HL-60 (cell line): ENCODE results near the gene CFAP251.

Source experiments
- CTCF ChIP-seq: IDR thresholded peaks from one replicate; pipeline ENCODE4 v1.5.1; 2011; ENCODE audit warnings: low read length, control low read depth, inconsistent platforms; ENCODE audit not compliant: insufficient read depth
- GABPA ChIP-seq: IDR thresholded peaks from 2 replicates; pipeline ENCODE4 v1.6.1; 2012; ENCODE audit warnings: low read depth
- POLR2AphosphoS5 ChIP-seq: IDR thresholded peaks from 2 replicates; pipeline ENCODE4 v1.6.1; 2012; ENCODE audit warnings: low read depth
- REST ChIP-seq: IDR thresholded peaks from 2 replicates; pipeline ENCODE4 v1.6.1; 2012; ENCODE audit warnings: low read depth; ENCODE audit not compliant: insufficient replicate concordance
- SPI1 ChIP-seq: IDR thresholded peaks from 2 replicates; pipeline ENCODE4 v1.6.1; 2012; ENCODE audit warnings: low read depth, mild to moderate bottlenecking, borderline replicate concordance

GRCh38 chr12:121874071-121874470 lies 44.3 kb upstream of the CFAP251 start:
- TF ChIP-seq CTCF: no peak
- TF ChIP-seq POLR2AphosphoS5: no peak
- no peak for TF ChIP-seq REST
- TF ChIP-seq GABPA: no peak
- no peak for TF ChIP-seq SPI1
